Renal cortex interstitium (tissue), 11 donors: ENCODE measurements around the gene PCMT1. TPM values are rescaled to one million over a fixed set of nuclear protein-coding genes. Genes with fewer than 3 reads are reported as not detected.
"Not testable (repeated sequence)": the region's sequence is repeated elsewhere in the genome, so short reads cannot be mapped to it uniquely, and the experiment has no call there.

ENCODE experiments used
- DNase-seq, 11 donors: peaks; one replicate each; pipeline ENCODE4 v3.0.0-alpha.2; 2013; ENCODE audit warnings: low read depth in 9 of 11, low spot score in 4 of 11; ENCODE audit errors: extremely low read depth in 1 of 11
- polyA plus RNA-seq, 3 donors: library from polyadenylated mRNA; unstranded; fragments of 120-200 nt; gene quantifications; one replicate each; pipeline ENCODE4 v1.2.1, GENCODE V29; 2013; ENCODE audit not compliant: insufficient read length in 3 of 3

PCMT1 gene
- polyA plus RNA-seq, 3 donors, result 78.5 to 94.1 (median 90.9) TPM

- peak in 1 of 11 donors; percentile 21 for DNase-seq
Observed at GRCh38 chr6:149840345-149841075, 91.0 kb downstream of the PCMT1 start.

DNA sequence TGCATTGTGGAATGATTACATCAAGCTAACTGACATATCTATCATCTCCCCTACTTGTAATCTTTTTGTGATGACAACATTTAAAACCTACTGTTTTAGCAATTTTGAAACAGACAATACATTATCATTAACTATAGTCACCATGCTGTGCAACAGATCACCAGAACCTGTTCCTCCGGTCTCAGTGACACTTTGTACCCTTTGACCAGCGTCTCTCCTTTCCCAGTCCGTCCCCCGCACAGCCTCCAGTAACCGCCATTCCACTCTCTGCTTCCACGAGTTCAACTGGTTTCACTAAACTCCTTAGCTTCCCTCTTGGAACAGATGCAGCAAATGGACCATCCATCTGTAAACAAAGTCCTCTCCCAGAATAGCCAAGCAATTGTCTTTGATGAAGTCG is 92.8 kb downstream of the PCMT1 start:
- DNase-seq, result no peak

- DNase-seq, result no peak
Observed at GRCh38 chr6:149843051-149843633, 93.6 kb downstream of the PCMT1 start.

GRCh38 chr6:149844036-149844435 is 94.5 kb downstream of the PCMT1 start:
- not testable (repeated sequence) for DNase-seq

GRCh38 chr6:149844480-149844879 is 94.9 kb downstream of the PCMT1 start:
- no peak for DNase-seq

GRCh38 chr6:149845549-149845948 is 96.0 kb downstream of the PCMT1 start:
- DNase-seq, result no peak

- no peak for DNase-seq
Observed at GRCh38 chr6:149846321-149846720, 96.8 kb downstream of the PCMT1 start.

GRCh38 chr6:149847939-149848267 is 98.4 kb downstream of the PCMT1 start:
- no peak for DNase-seq

DNA sequence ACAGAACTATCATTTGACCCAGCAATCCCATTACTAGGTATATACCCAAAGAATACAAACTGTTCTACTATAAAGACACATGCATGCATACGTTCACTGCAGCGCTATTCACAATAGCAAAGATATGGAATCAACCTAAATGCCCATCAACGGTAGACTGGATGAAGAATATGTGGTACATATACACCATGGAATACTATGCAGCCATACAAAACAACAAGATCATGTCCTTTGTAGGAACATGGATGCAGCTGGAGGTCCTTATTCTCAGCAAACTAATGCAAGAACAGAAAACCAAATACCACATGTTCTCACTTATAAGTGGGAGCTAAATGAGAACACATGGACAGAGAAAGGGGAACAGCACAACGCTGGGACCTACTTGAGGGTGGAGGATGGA is 98.8 kb downstream of the PCMT1 start:
- DNase-seq, result not testable (repeated sequence)

DNA sequence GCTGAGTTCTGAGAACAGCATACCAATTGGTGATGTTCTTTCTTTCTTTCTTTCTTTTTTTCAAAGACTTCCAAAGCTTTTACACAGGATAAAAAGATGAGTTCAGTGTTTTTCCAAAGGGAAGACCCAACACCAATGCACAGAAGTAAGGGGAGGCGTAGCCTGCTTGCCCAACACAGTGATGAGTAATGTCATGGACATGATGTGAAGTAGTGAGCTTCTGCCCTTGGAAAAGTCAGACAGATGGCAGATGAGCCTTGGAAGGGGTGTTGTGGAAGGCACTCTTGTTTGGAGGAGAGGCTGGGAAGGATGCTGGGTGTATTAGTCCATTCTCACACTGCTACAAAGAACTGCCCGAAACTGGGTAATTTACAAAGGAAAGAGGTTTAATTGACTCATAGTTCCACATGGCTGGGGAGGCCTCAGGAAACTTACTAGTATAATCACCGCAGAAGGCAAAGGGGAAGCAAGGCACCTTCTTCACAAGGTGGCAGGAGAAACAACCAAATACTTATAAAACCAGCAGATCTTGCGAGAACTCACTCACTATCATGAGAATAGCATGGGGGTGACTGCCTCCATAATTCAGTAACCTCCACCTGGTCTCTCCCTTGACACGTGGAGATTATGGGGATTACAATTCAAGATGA is 102.0 kb downstream of the PCMT1 start:
- no peak for DNase-seq

GRCh38 chr6:149852180-149852579 is 102.6 kb downstream of the PCMT1 start:
- no peak for DNase-seq

GRCh38 chr6:149852881-149853280 is 103.3 kb downstream of the PCMT1 start:
- no peak for DNase-seq

GRCh38 chr6:149854017-149854416 is 104.5 kb downstream of the PCMT1 start:
- not testable (repeated sequence) for DNase-seq

GRCh38 chr6:149854532-149854931 is 105.0 kb downstream of the PCMT1 start:
- no peak for DNase-seq

DNA sequence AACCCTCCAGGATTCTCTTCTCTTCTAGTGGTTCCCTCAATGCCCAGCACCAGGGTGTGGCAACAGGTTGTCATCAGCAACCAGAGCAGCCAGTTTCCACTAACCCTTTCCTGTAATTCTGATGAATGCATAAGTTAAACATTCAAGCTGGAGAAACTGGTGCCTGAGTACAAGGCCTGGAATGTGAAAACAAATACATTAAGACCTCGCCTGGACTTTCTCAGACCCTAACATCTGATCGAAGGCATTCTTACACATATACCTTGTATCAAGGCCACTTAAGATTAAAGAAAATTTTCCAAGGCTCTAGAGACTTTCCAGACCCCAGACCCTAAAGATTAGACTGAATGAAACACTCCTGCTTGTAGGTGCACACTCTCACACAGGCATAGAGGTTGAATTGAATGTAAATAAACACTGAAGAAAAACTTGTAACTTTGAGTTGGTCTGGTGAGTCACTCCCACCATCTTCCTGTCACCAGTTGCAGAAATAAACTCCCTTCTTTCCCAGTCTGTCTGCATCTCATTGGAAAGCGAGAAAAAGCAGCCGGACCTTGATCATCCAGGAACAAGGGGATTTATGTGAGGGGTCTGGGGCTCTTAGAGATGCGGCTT is 105.6 kb downstream of the PCMT1 start:
- no peak for DNase-seq

DNA sequence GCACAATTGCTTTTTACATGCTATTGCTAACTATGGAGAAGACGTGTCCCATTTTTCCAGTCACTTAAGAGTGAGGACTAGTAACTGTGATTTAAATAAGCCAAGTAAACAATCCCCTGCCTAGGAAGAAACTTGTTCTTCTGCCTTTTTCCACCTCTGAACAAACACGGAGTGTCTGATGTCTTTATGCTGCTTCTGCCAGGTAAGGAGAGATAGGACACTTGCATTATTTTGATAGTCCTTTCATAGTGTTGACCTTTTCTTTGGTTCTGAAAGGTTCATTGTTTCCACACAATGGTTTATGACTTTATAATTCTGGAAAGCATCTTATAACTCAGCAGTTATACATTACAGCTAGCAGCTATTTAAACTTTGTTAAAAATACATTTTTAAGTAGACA is 106.2 kb downstream of the PCMT1 start:
- no peak for DNase-seq

DNA sequence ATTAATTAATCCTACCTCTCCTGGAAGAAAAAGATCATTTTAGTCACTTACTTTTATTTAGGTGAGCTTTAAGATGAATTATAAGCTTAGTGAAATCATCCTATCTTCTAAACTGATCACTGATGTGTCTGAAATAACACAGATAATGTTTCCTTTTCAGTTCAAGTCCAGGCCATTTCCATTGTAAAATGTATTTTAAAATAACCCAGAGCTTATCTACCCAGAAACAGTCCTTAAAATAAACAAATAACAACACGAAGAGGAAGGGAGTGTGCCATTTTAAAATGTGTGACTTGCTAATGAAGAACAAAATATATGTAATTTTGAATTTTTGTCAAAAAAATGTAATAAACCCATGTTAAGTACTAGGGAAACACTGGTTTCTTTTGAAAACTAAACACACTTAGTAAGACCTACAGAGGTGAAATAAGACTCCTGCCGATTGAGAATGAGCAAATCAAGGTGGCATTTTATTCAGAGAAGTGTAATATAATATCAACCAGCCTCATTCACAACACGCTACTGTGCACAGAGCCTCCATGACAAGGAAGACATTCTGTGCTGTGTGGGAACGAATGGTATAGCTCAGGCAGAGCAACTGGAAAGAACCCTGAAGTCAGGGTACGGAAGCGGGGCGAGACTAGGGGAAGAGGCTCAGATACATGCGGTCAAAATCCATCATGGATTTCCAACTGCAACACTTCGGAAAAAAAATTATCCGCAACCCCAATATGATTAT is 106.9 kb downstream of the PCMT1 start:
- DNase-seq, result no peak

DNA sequence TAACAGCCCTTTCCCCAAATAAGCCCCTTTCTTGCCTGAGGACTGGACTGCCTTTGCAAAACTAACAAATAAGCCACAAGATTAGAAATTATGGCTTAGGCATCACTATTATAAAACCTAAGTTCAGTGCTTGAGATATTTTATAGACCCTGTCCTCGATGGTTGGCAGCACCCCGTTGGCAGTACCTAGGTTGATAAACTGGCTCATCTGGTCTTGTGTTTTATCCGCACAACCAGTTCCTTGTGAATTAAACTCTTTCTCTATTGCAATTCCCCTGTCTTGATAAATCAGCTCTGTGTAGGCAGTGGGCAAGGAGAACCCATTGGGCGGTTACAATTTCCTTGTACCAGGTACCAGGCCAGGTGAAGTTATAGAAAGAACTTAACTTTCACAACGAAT is 108.0 kb downstream of the PCMT1 start:
- no peak for DNase-seq

- DNase-seq, result no peak
Observed at GRCh38 chr6:149859368-149859767, 109.8 kb downstream of the PCMT1 start.

DNA sequence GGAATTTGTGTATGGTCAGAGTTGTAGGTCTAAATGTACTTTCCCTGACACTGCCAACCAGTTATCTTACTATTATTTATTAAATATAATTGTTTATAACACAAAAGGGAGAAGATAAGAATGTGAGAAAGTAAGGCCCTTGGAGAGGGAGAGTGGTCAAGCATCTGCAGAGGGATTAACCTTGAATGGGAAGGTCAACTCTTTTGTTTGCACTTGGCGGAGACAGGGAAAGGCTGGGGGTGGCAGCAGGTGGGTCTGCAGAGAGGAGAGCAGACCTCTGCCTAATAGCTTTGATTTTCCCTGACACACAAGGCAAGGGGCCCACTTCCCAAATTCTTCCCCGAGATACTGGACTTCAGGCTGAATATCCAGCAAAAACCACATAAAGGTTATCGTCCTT is 110.4 kb downstream of the PCMT1 start:
- no peak for DNase-seq
